ENCODE data around the gene PDE6A. TPM values are rescaled to one million over a fixed set of nuclear protein-coding genes. Genes with fewer than 3 reads are reported as not detected.

PDE6A gene
- total and polyA plus RNA-seq, 2 of the 8 experiments (the other 6 are each of a cell fraction or from before 2014, with no cell fraction given), result not detected

GRCh38 chr5:149911031-149911430 lies 33.6 kb downstream of the PDE6A start (continued):
- no peak for TF ChIP-seq POLR2AphosphoS5 (IDR thresholded peaks at IDR 0.05; ENCODE audit: low read depth, low read length)
- TF ChIP-seq BCL11A (IDR thresholded peaks at IDR 0.05; ENCODE audit: low read depth in 2 of 2, low read length in 2 of 2), result no peak
- no peak for TF ChIP-seq BRCA1 (IDR thresholded peaks at IDR 0.05; ENCODE audit: low read depth, low read length)
- no peak for TF ChIP-seq HDAC6 (IDR thresholded peaks at IDR 0.05; ENCODE audit: low read depth, low read length)
- TF ChIP-seq SIN3A (conservative IDR thresholded peaks at IDR 0.05 in 1 of 2, IDR thresholded peaks at IDR 0.05 in 1 of 2; ENCODE audit: low read depth in 1 of 2, low read length in 2 of 2), result no peak
- TF ChIP-seq TCF12 (IDR thresholded peaks at IDR 0.05; ENCODE audit: low read depth, low read length), result no peak
